HL-60/S4 treated with retinoic acid at 250 ng/mL for 4 days and 3 days (cell line): ENCODE measurements around the gene CLEC3B.

ENCODE experiments used
- in situ Hi-C: fragments of 300-500 bp; cut with MboI; formaldehyde crosslinking; loops from 2 replicates; pipeline ENCODE4 v1.7.0; 2022; ENCODE audit warnings: low sequenced_read_pairs

CLEC3B gene

DNA sequence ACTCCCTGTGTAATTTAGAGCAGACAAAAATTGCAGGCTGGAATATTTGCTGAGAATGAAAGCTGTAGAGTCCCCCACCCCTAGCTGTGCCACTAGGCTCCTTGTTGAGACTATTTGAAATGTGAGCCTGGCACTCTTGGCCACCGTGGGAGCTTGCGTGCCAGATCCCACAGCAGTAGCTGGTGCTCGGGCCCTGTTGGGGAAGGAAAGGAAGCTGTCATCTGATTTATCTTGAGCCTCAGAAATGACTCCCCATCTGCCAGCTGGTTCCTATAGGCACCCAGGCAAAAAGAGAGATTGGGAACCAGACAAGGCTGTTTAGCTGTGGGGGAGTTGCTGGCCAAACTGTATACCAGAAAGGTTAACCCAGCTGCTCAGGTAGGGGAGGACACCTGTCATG, 23.4 kb upstream of the CLEC3B start:
- in situ Hi-C loops = no loop called here

DNA sequence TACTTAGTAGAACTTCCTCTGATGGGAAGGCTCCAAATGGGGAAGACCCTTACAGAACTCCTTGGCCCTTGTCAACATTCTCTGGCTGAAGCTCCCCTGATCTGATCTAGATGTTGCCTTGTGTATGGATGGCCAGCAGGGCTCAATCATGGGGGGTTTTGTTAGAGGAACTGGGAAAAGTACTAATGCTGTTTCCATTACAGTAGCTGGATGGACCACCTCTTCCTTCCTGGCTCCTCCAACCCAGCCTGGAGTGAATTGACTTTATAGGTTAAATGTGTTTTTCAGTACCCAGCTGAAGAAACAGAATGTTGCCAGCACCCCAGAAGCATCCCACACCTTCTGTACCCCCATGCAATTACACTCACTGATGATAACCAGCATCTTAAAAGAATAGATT, 22.7 kb upstream of the CLEC3B start:
- in situ Hi-C loops = no loop called here

DNA sequence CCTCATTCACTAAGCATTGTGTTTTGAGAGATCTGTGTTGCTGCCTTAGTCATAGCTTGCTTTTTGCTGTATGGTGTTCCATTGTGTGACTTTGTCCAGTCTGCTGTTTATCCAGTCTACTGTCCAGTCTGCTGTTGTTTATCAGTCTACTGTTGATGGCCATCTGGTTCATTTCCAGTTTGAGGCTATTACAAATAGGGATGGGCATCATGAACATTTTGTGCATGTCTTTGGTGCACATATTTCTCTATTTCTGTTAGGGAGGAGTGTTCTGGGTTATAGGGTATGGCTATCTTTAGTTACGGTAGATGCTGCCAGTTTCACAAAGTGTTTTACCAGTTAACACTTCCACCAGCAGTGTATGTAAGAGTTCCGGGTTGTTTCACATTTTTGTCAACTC, 22.2 kb upstream of the CLEC3B start:
- in situ Hi-C loops = no loop called here

DNA sequence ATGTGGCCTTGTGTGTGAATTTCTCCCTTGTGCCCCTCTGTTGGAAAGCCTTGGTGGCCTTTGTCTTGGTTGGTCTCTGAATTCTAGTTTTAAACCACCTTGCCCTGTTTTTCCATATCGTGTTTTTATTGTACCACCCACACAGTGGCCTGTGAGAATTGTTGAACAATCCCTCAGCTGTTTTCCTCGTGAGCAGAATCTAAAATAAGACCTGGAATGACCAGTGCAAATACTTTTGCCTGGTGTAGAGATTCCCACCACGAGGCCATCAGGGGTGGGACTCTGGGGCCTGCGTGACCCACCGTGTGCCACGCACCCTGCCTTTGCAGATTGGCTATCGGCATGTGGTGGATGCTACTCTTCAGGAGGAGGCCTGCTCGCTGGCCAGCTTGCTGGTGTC, 19.0 kb upstream of the CLEC3B start:
- in situ Hi-C loops = no loop called here

DNA sequence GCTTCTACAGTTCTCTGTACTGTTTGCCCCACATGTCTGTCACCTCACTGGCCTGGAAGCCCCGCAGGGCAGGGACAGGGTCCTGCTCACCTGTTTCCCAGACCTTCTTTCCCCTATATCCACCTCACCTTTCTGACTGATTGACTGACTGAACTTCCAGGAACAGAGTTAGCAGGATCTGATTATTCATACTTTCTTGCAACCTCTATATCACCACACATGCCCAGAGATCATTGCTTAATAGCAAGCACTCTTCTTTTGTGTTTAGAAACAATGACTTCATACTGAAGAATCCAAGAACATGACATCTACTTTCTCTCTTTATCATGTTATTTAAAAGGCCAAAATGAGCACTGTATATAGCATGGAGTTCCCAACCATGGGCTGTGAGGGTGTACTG, 18.0 kb upstream of the CLEC3B start:
- in situ Hi-C loops = no loop called here

DNA sequence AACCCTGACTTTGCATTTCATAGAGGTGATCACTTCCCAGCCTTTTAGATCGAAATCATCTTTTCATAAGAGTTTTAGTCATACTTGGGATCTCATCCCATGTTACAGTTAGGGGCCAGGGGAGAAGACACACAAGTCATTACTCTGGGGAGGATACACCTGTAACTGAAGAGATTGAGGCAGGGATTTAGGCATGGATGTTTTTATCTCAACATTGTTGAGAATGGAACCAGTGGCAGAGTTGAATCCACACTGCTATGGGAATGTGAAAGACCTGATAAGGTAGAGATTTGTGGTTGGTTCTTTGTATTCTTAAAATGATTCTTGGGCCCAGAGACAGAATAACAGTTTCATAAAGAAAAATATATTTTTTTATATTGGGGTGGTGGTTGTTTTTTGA, 16.2 kb upstream of the CLEC3B start:
- in situ Hi-C loops = no loop called here

DNA sequence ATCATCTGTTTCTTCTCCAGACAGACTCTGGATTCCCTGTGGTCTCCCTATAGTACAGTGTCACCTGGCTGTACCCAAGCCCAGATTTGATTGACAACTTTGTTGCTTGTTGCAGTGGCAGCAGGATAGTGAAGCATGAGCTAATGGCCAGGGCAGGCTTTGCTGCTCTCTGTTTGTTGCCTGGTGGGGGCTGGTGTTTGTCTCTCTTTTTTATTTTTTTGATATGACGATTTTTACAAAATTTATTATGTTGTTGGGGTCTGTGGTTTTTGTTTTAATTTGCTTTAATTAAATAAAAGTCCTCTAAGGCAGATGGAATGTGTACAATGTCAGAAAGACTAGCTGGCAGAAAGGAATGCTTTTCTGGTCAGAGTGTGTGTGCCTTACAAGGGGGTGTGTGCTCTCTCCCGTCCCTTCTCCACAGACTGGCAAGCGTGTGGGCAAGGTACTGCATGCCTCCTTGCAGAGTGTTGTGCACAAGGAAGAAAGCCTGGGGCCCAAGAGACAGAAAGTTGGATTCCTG, 15.2 kb upstream of the CLEC3B start:
- in situ Hi-C loops = no loop called here

DNA sequence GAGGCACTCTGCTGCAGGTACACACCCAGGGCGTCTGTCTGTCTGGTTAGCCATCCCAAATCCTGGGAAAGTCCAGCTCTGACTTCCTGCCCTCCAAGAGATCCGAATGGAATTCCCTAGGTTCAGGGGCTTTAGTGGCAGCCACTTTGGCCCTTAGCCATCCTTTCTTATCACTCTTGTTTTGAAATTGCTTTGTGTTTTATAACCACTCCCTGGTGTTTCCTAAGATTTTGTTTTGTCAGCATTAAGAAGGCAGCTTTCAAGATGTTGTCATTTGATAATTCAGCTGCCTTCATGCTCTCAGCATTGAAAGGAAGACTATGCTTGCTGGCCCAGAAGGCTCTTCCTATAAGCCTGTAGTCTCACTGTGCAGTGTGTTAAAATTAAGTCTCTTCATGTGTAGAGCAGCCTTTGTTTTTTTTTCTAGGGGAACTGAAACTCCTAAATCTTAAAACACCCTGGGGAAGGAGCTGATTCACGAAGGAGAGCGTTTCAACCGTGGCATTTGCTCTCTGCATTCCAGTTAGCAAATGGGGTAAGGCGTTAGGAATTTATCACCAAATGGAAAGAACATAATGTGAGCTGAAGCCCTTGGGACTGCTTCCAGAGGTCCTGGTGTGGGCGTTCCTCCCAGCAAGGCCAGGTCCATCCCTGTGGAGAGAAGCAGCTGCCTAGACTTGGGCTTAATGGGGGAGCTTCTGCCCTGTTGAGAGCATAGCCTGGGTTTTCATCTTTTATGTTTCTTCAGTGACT, 14.2 kb upstream of the CLEC3B start:
- in situ Hi-C loops = no loop called here

DNA sequence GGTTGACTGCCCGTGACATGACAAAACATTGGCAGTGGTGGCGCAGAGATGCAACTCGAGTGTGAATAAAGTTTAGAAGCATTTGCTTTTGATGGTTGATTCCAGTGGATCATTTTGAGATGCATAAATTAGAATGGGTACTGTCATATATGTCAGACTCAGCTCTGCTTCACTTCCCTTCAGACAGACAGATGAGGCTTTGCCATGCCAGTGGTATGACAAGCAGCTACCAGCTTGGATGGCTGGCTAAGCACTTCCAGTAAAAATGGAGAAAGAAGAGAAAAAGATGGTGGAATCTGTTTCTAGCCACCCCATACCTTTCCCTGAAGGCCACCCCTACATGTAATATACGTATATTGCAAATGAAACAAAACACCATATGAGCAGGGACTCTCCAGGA, 13.5 kb upstream of the CLEC3B start:
- in situ Hi-C loops = no loop called here

DNA sequence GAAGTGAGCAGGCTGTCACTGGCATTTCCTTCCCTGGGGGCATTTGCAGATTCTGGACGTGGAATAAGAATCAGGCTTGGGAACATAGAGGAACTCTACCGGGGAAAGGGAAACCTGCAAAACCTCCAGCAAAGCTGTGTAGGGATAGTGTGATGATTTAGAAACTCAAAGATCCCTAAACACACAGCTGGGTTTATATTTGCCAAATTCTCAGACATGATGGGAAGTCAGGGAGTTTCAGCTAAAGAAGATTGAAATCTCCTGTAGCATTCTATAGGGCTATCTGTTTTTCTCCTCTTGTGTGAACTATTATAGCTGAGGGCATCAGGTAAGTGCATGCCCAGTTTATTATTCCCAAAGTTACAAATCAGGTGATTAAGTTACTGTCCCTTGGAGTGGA, 9.2 kb upstream of the CLEC3B start:
- in situ Hi-C loops = no loop called here

DNA sequence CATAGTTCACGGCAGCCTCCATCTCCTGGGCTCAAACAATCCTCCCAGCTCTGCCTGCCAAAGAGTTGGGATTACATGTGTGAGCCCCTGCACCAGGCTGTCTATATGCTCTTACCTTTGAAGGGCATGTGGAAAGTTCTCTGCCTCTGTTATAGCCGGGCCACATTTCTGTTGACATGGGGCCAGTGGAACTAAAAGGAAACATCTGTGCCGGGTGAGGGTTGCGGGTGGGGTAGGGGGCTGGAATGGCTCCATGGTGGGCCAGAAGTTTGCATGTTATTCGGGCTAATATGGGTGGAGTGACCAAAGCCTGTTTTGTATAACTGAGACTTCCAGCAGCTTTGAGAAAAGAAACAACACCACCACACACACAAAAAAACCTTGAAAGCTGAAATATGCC, 8.3 kb upstream of the CLEC3B start:
- in situ Hi-C loops = no loop called here

DNA sequence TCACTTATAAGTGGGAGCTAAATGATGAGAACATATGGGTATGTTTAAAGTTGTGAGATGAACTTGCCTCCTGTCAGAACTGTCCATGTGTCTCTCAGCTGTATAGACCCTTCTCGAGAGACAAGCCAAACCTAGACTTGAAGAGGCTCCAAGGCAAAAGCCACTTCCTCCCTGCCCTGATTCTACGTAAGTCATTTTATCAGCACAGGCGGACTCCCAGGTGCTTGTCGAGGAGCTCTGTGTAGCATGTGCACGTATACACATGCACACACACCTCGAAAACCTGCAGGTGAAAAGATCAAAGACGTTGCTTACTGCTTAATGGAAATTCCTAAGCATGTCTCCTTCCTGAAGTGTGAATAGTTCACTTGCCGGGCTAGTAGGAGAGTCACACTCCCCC, 5.6 kb upstream of the CLEC3B start:
- in situ Hi-C loops = no loop called here

DNA sequence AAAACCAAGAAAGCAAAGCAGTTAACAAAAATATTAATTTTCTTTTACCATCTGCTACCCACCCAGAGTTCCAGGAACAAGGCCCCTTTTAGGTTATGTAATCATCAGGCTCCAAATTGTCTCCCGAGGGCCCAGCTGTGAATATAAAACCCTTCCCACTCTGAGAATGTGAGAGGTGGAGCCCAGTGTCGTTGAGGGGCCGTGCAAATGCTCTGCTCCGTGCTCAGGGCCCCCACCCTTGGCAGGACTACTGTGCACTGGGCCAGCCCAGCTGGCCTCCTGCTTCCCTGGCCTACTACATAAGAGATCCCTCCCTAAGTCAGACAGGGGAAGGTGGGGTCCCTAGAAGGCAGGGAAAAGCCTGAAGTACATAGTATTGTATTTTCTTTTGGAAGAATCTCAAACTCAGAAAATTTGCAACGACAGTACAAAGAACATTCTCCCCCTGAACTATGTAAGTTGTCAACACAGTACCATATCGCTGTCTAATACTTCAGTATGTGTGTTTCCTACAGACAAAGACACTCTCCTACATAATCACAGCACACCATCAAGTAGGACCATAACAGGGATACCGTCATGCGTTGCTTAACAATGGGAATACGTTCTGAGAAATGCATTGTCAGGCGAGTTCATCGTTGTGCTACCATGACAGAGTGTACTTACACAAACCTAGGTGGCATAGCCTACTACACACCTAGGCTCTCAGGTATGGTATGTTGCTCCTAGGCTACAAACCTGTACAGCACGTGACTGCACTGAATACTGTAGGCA, 4.4 kb upstream of the CLEC3B start:
- in situ Hi-C loops = no loop called here

DNA sequence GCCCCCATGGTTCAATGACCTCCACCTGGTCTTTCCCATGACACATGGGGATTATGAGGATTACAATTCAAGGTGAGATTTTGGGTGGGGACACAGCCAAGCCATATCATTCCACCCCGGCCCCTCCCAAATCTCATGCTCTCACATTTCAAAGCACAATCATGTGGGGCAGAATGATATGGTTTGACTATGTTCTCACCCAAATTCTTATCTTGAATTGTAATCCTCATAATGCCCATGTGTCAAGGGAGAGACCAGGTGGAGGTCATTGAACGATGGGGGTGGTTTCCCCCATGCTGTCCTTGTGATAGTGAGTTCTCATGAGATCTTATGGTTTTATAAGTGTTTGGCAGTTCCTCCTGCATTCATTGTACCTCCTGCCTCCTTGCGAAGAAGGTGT, 2.4 kb upstream of the CLEC3B start:
- in situ Hi-C loops = no loop called here

DNA sequence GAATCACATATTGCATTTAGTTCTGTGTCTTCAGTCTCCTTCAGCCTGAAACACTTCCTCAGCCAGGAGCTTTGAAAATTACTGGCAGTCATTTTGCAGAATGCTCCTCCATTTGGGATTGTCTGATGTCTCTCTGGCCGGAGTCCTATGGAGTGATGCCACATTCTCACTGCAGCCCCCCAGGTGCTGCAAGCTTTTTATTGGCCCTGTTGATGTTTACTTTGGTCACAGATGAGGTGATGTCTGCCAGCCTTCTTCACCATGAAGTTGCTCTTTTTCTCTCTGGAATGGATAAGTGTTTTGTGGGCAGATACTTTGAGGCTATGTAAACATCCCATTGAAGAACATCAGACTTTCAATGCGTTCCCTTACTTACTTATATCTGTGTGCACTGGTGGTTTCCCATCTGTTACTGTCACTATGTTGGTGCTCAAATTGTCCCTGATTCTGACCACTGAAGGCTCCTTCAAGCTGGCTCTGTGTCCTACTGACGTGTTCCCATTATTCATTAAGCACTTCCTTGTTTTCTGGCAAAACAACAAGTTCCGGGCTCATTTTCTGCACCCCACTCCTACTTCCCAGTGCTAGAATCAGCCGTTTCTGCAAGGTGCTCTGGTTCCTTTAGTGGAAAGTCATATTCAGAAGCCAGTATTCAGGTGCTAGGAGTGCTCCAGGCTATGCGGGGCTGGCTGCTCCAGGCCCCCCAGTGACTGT, 1.4 kb upstream of the CLEC3B start:
- in situ Hi-C loops = no loop called here

DNA sequence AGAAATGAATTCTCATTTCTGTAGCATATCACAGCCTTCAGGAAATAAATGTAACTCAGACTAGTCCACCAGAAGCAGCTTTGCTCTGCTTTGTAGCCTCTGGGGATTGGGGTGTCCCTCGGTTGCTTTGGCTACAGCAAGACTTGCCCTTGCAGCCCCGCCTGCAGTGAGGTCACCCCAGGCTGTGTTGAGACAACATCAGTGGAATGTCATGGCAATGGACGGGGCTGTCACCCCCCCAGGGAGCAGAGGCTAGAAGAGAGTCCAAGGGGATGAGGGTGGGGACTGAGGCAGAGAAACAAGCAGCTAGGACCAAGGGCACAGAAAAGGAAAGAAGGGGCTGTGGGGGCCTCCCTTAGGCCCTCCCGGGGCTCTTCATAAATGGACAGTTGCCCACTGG, 854 bp downstream of the CLEC3B start:
- in situ Hi-C loops = no loop called here

DNA sequence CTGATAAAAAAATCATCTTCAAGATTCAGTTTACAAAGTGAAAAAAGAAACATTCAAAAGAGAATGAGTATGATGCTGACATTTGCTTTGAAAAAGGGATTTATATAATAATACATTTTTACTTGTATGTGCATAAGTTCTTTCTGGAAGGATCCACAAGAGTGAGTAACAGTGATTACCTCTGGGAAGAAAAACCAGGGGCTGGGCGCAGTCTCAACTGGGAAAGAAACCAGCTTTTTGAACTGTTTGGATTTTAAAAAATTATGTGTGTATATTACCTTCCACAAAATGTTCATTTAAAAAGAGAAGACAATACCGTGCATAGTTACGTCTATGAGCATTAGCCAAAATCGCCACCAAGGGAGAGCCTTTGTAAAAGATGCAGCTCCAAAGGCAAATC, 1.3 kb downstream of the CLEC3B start:
- in situ Hi-C loops = no loop called here

DNA sequence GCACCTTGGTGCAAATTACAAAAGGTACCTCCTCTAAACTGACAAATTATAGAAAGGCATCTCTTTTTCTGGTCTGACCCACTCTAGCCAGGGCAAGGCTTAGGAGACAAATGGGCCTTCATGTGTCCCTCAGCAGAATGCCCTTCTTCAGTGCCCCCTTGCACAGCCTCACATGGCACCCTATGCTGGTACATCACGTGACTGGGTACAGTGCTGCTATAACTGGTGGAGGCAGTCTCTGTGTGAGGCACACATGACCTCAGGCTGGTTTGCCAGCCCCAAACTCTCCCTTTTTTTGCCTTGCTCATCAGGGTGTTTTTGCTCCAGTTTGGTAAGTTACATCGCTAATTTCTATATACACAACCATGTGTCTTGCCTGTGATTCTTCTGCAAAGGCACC, 3.1 kb downstream of the CLEC3B start:
- in situ Hi-C loops = no loop called here

DNA sequence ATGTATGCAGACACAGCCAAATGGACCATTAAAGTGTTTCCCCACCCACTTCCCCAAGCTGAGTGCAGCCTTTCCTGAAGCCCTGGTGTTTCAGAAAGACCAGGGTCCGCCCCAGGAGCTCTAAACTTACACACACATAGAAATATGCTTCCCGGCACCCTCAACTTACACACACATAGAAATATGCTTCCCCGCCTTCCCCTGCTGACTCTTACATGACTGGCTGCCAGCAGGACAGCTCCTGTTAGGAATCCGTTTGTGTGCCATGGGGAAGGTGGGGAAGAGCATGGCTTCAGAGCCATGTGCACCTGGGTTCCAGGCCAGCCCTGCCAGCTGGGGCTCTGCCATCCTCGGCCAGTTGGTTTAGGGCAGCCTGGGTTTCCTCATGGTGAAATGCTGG, 3.6 kb downstream of the CLEC3B start:
- in situ Hi-C loops = loop anchor here (10.0 kb wide), 3 partner anchors 175 to 635 kb away; no protein-coding TSS in a partner anchor

DNA sequence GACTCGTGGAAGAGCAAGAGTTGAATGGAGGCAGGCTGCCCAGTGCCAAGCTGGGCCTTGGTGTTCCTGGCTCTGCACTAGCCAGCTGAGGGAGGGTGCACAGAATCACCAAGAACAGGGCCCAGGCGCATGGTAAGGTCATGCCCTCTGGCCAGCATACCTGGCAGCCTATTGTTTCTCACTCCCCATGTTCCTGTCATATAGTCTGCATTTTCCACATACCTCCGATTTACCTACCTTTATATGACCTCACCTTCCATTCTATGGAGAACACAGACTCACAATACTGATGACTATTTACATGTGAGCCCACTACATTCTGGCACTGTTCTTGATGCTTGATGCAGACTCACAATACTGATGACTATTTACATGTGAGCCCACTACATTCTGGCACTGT, 5.4 kb downstream of the CLEC3B start:
- in situ Hi-C loops = loop anchor here (10.0 kb wide), 3 partner anchors 173 to 633 kb away; no protein-coding TSS in a partner anchor

DNA sequence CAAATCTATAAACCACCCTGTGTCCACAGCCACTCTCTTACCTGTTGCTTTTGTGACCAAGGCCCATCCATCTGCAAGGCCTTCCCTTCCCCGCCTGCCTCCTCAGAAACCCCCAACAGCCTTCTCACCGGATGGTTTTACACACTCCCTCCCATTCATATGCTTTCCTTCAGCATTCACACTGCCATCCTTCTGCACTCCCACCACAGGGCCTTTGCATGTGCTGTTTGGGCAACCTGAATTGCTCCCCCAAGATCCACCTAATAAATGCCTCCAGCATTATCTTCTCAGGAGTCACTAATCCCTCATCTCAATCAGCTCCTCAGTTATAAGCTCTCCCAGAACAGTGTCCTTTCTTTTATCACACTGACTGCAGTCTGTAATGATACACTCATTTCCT, 6.0 kb downstream of the CLEC3B start:
- in situ Hi-C loops = loop anchor here (10.0 kb wide), 3 partner anchors 173 to 633 kb away; no protein-coding TSS in a partner anchor
